Testis (tissue), 3 donors: ENCODE results near the gene GARS1. TPM values are rescaled to one million over a fixed set of nuclear protein-coding genes. Genes with fewer than 3 reads are reported as not detected.

Experiments
- DNase-seq: peaks from one replicate; pipeline ENCODE4 v3.0.0-alpha.2; 2019
- H3K27ac ChIP-seq, 2 donors: fragments of 200-600 bp; sonication (generic); one replicate each; pipeline ENCODE4 v1.5.1; 2019
- H3K27me3 ChIP-seq: fragments of 200-600 bp; sonication (generic); one replicate; pipeline ENCODE4 v1.5.1; 2019
- H3K36me3 ChIP-seq: fragments of 200-600 bp; sonication (generic); one replicate; pipeline ENCODE4 v1.5.1; 2017; ENCODE audit warnings: low read depth; ENCODE audit errors: missing control alignments
- H3K4me1 ChIP-seq: fragments of 200-600 bp; sonication (generic); one replicate; pipeline ENCODE4 v1.5.1; 2019
- H3K4me3 ChIP-seq, 2 donors: fragments of 200-600 bp; sonication (generic); one replicate each; pipeline ENCODE4 v1.5.1; 2017 to 2019
- H3K9me3 ChIP-seq: fragments of 200-600 bp; sonication (generic); one replicate; pipeline ENCODE4 v1.5.1; 2017
- POLR2A ChIP-seq: fragments of 450-650 bp; IDR thresholded peaks from one replicate; pipeline ENCODE4 v1.6.1; 2017; ENCODE audit warnings: antibody characterized with exemption, mild to moderate bottlenecking, moderate library complexity
- WGBS, 2 donors: methylation state at CpG; one replicate each; pipeline ENCODE4 v1.1.5; 2018; 5-methylcytosine and 5-hydroxymethylcytosine counted together
- intact Hi-C: fragments of 100-400 bp; cut with DNase I; formaldehyde crosslinking; loops from one replicate; pipeline ENCODE4 v1.15.1; 2023; ENCODE audit warnings: low total_unique reads
- polyA plus RNA-seq: library from polyadenylated mRNA; stranded (reverse); fragments of 350-450 nt; fragmentation: Illumina TruSeq; extraction: RNeasy Lipid Tissue Mini Kit (QIAGEN cat#74804); gene quantifications from one replicate; pipeline ENCODE4 v1.2.3, GENCODE V29; 2014; ENCODE audit warnings: low read depth, low replicate concordance; ENCODE audit not compliant: insufficient read depth
- total RNA-seq, 2 donors: library from RNA; depleted of rRNA; stranded (reverse); fragments of >200 nt; gene quantifications; one replicate each; pipeline ENCODE4 v1.2.3, GENCODE V29; 2016
- TF ChIP-seq, protein P1 (sequence below), 3 experiments: fragments of 450-650 bp in 2 of 3; fragments of 200-600 bp in 1 of 3; sonication (generic) in 1 of 3; IDR thresholded peaks; one replicate each; pipeline ENCODE4 v1.5.1; 2016 to 2019; ENCODE audit warnings: antibody characterized with exemption in 3 of 3, mild to moderate bottlenecking in 2 of 3, moderate library complexity in 1 of 3

The GARS1 gene
- total and polyA plus RNA-seq, 3 donors from 2014 or later: 104 to 115 (median 110) TPM

DNA sequence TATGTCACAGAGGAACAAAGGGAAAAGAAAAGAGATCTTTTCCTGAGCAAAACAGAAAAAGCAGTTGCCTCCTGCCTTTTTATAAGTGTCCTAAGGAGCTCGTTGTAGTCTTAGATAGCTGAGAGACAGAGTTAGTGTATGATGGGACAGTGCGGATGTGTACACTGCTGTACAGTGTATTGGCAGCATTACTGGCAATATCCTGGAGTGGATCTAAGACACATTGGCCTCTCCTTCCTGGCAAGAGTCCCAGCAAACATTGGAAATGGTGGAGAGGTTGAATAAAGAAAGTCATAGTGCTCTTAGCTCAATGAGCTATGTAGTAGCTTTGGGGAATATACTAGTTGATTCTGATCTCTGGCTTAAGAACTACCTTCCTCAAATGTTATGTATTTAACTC lies 22.7 kb downstream of the GARS1 start:
- intact Hi-C loops: no loop called here
- H3K4me1 ChIP-seq: no peaks in the 10 kb centered on the region
- 88 to 89% methylated on average over 2 of the region's 2 CpGs for WGBS, 2 donors
- DNase-seq: no peak
- H3K27ac ChIP-seq: no peak overlapping the region
- H3K9me3 ChIP-seq: no peaks in the 10 kb centered on the region
- H3K27me3 ChIP-seq: no peaks in the 10 kb centered on the region
- TF ChIP-seq POLR2A: no peak
- H3K36me3 ChIP-seq: peaks cover 3% of the 10 kb centered on the region
- no peak overlapping the region for H3K4me3 ChIP-seq

DNA sequence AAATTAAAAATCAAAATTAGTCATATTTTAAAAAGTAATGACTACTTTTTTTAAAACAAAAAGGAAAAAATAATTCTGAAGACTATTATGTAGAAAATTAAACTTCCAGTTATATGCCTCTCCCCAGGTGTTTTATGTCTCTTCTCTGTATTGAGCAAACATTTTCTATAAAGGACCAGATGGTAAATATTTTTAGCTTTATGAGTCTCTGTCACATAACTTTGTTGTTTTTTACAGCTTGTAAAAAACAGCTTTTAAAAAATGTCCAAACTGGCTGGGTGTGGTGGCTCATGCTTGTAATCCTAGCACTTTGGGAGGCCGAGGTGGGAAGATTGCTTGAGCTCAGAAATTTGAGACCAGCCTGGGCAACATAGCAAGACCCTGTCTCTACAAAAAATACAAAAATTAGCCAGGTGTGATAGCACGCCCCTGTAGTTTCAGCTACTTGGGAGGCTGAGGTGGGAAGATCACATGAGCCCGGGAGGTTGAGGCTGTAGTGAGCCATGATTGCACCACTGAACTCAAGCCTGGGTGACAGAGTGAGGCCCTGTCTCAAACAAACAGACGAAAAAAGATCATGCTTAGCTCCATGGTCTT lies 23.5 kb downstream of the GARS1 start:
- Histone ChIP-seq H3K4me3 (no peak overlapping the region), H3K9me3 (no peaks in the 10 kb centered on the region), H3K4me1 (no peaks in the 10 kb centered on the region), H3K27me3 (no peaks in the 10 kb centered on the region), H3K27ac (no peak overlapping the region), H3K36me3 (peaks cover 3% of the 10 kb centered on the region)
- 87 to 95% methylated on average over 4 of the region's 4 CpGs for WGBS, 2 donors
- TF ChIP-seq, protein P1, sequence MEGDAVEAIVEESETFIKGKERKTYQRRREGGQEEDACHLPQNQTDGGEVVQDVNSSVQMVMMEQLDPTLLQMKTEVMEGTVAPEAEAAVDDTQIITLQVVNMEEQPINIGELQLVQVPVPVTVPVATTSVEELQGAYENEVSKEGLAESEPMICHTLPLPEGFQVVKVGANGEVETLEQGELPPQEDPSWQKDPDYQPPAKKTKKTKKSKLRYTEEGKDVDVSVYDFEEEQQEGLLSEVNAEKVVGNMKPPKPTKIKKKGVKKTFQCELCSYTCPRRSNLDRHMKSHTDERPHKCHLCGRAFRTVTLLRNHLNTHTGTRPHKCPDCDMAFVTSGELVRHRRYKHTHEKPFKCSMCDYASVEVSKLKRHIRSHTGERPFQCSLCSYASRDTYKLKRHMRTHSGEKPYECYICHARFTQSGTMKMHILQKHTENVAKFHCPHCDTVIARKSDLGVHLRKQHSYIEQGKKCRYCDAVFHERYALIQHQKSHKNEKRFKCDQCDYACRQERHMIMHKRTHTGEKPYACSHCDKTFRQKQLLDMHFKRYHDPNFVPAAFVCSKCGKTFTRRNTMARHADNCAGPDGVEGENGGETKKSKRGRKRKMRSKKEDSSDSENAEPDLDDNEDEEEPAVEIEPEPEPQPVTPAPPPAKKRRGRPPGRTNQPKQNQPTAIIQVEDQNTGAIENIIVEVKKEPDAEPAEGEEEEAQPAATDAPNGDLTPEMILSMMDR (IDR thresholded peaks at IDR 0.05): no peak
- TF ChIP-seq POLR2A: no peak
- intact Hi-C loops: no loop called here
- no peak for DNase-seq

DNA sequence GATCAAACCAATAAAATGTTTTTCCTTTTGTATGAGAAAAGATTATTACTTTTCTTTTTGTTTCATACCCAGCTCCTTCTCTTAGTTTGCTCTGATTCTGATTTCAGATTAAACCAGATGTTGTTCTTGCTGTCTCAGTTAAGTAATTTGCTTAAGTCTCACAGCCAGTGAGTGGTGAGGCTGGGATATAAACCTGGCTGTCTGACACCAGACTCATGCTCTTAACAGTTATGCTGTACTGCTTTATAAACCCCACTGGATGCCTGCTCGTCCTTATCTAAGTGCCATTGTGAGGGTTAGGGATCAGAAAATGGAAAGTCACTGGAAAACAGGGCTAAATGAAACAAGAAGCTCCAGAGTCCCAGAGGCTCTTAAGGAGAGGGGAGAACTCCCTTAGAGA lies 24.3 kb downstream of the GARS1 start:
- peaks cover 3% of the 10 kb centered on the region for H3K36me3 ChIP-seq
- WGBS, 2 donors: 83 to 86% methylated on average over 1 of the region's 1 CpG
- no peak overlapping the region for H3K4me3 ChIP-seq

DNA sequence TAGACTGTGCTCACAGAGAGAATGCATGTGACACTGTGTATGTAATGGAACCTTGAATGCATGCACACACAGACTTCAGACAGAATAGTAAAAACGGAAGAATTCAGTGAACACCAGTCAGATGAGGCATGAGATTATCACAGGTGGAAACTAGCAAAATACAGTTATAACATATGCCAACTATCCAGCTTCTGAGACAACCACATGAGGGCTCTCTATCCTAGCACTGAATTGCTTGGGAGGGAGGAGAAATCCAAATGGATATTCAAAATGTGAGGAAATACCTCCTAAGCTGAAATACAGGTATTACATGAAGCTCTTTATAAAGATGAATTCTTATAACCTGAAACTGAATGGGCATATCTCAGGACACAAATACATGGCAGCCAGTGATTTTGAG lies 30.6 kb downstream of the GARS1 start:
- no peaks in the 10 kb centered on the region for H3K4me1 ChIP-seq
- no peak for DNase-seq
- intact Hi-C loops: no loop called here
- H3K9me3 ChIP-seq: no peaks in the 10 kb centered on the region
- no peak overlapping the region for H3K27ac ChIP-seq
- no peak for TF ChIP-seq POLR2A
- TF ChIP-seq, protein P1 (IDR thresholded peaks at IDR 0.05): no peak
- 65 to 69% methylated on average over 1 of the region's 1 CpG for WGBS, 2 donors
- peaks cover 3% of the 10 kb centered on the region for H3K36me3 ChIP-seq
- H3K27me3 ChIP-seq: no peaks in the 10 kb centered on the region
- no peak overlapping the region for H3K4me3 ChIP-seq

More for the DNA sequence above, 24.3 kb downstream of the GARS1 start:
- intact Hi-C loops: no loop called here
- Histone ChIP-seq H3K27me3 (no peaks in the 10 kb centered on the region), H3K9me3 (no peaks in the 10 kb centered on the region), H3K27ac (no peak overlapping the region), H3K4me1 (no peaks in the 10 kb centered on the region)
- TF ChIP-seq POLR2A: no peak
- TF ChIP-seq, protein P1 (IDR thresholded peaks at IDR 0.05): no peak
- DNase-seq: no peak

DNA sequence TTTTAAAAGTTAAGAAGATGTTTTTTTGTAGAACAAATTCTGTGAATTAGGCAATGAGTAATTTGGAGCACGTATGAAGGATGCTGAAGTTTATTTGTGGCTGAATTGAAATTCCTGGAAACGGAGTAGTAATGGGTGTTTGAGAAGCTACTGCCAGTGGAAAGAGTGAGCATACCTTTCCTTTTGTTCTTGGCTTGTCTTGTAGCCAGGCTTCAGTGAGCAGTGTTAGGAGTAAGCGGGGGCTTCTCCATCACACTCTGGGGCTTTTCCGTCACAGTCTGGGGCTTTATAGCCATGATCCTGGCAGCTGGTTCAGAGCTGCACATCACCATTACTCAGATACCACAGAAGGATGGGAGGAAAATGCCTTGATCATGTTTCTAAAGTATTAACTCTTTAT lies 32.3 kb downstream of the GARS1 start:
- DNase-seq: no peak
- H3K27ac ChIP-seq: no peak overlapping the region
- H3K27me3 ChIP-seq: no peaks in the 10 kb centered on the region
- H3K9me3 ChIP-seq: no peaks in the 10 kb centered on the region
- no peaks in the 10 kb centered on the region for H3K4me1 ChIP-seq
- TF ChIP-seq POLR2A: no peak
- TF ChIP-seq, protein P1 (IDR thresholded peaks at IDR 0.05): no peak
- intact Hi-C loops: no loop called here
- H3K4me3 ChIP-seq: no peak overlapping the region
- 92 to 93% methylated on average over 4 of the region's 4 CpGs for WGBS, 2 donors
- peaks cover 3% of the 10 kb centered on the region for H3K36me3 ChIP-seq
